HEK293 (cell line): ENCODE data around the gene SAPCD1.

ENCODE experiments used
- CTCF ChIA-PET: fragments of 350-600 bp; formaldehyde crosslinking; extraction: SDS; loops from one replicate; lab custom pipeline; 2021; ENCODE audit warnings: antibody characterized with exemption; lab: Yijun Ruan, JAX
- POLR2A ChIA-PET: fragments of 300-600 bp; formaldehyde crosslinking; extraction: SDS; loops from one replicate; lab custom pipeline; 2020; ENCODE audit warnings: antibody characterized with exemption, inconsistent platforms; lab: Yijun Ruan, JAX
- H3K27ac ChIP-seq: fragments of 200-500 bp; sonication (Bioruptor generic); 2 replicates; pipeline ENCODE4 v1.5.1; 2014; ENCODE audit warnings: low read depth, low read length, control low read depth, inconsistent platforms; ENCODE audit errors: extremely low read depth
- H3K36me3 ChIP-seq, 2 experiments: fragments of 200-500 bp in 1 of 2; sonication (Bioruptor generic) in 1 of 2; 1 replicate in 1 of 2; 2 replicates in 1 of 2; pipeline ENCODE4 v1.5.1; 2014 to 2017; ENCODE audit warnings: inconsistent platforms in 2 of 2, low read length in 2 of 2; ENCODE audit not compliant: control insufficient read depth in 2 of 2, insufficient read depth in 1 of 2
- H3K4me1 ChIP-seq: fragments of 200-500 bp; sonication (Bioruptor generic); 2 replicates; pipeline ENCODE4 v1.5.1; 2014; ENCODE audit warnings: mild to moderate bottlenecking, low read length, inconsistent platforms; ENCODE audit not compliant: control insufficient read depth, insufficient read depth
- H3K4me3 ChIP-seq: 2 replicates; pipeline ENCODE4 v1.5.1; 2011; ENCODE audit warnings: low read depth, mild to moderate bottlenecking, control low read depth, low read length, moderate library complexity
- H3K9me3 ChIP-seq: fragments of 200-500 bp; sonication (Bioruptor generic); 2 replicates; pipeline ENCODE4 v1.5.1; 2014; ENCODE audit warnings: low read depth, low read length, inconsistent platforms; ENCODE audit not compliant: control insufficient read depth, insufficient read depth
- BCL11A ChIP-seq: fragments of 450-650 bp; formaldehyde crosslinking; IDR thresholded peaks from 2 replicates; pipeline ENCODE4 v1.5.1; 2016; ENCODE audit warnings: low read depth, missing biosample characterization, missing genetic modification characterization
- HIC1 ChIP-seq: fragments of 450-650 bp; formaldehyde crosslinking; IDR thresholded peaks from 2 replicates; pipeline ENCODE4 v1.5.1; 2016; ENCODE audit warnings: missing biosample characterization, missing genetic modification characterization
- KLF9 ChIP-seq: fragments of 450-650 bp; formaldehyde crosslinking; IDR thresholded peaks from 2 replicates; pipeline ENCODE4 v1.5.1; 2016; ENCODE audit warnings: missing biosample characterization, missing genetic modification characterization, low read depth
- PRDM6 ChIP-seq: fragments of 450-650 bp; formaldehyde crosslinking; IDR thresholded peaks from 2 replicates; pipeline ENCODE4 v1.5.1; 2017; ENCODE audit warnings: missing biosample characterization, missing genetic modification characterization
- ZFP37 ChIP-seq: fragments of 450-650 bp; formaldehyde crosslinking; IDR thresholded peaks from 2 replicates; pipeline ENCODE4 v1.5.1; 2016; ENCODE audit warnings: missing biosample characterization, missing genetic modification characterization
- ZNF175 ChIP-seq: fragments of 450-650 bp; formaldehyde crosslinking; IDR thresholded peaks from 2 replicates; pipeline ENCODE4 v1.5.1; 2016; ENCODE audit warnings: missing biosample characterization, missing genetic modification characterization
- ZNF239 ChIP-seq: fragments of 450-650 bp; formaldehyde crosslinking; IDR thresholded peaks from 2 replicates; pipeline ENCODE4 v1.5.1; 2016; ENCODE audit warnings: missing biosample characterization, missing genetic modification characterization
- ZNF26 ChIP-seq: fragments of 450-650 bp; formaldehyde crosslinking; IDR thresholded peaks from 2 replicates; pipeline ENCODE4 v1.5.1; 2016; ENCODE audit warnings: missing biosample characterization, missing genetic modification characterization
- ZNF366 ChIP-seq: fragments of 450-650 bp; formaldehyde crosslinking; conservative IDR thresholded peaks from 2 replicates; pipeline ENCODE4 v1.5.1; 2016; ENCODE audit warnings: missing biosample characterization, missing genetic modification characterization
- ZNF423 ChIP-seq: fragments of 450-650 bp; formaldehyde crosslinking; IDR thresholded peaks from 2 replicates; pipeline ENCODE4 v1.5.1; 2016; ENCODE audit warnings: missing biosample characterization, missing genetic modification characterization
- ZNF514 ChIP-seq: fragments of 450-650 bp; formaldehyde crosslinking; IDR thresholded peaks from 2 replicates; pipeline ENCODE4 v1.5.1; 2016; ENCODE audit warnings: missing biosample characterization, missing genetic modification characterization
- ZNF544 ChIP-seq: fragments of 450-650 bp; formaldehyde crosslinking; IDR thresholded peaks from 2 replicates; pipeline ENCODE4 v1.5.0; 2017; ENCODE audit warnings: missing biosample characterization, missing genetic modification characterization
- ZNF548 ChIP-seq: fragments of 450-650 bp; formaldehyde crosslinking; IDR thresholded peaks from 2 replicates; pipeline ENCODE4 v1.5.1; 2016; ENCODE audit warnings: missing biosample characterization, missing genetic modification characterization
- ZSCAN23 ChIP-seq: fragments of 450-650 bp; formaldehyde crosslinking; IDR thresholded peaks from 2 replicates; pipeline ENCODE4 v1.5.1; 2016; ENCODE audit warnings: missing biosample characterization, missing genetic modification characterization
- ZSCAN4 ChIP-seq: fragments of 450-650 bp; formaldehyde crosslinking; IDR thresholded peaks from 2 replicates; pipeline ENCODE4 v1.5.1; 2017; ENCODE audit warnings: missing biosample characterization, missing genetic modification characterization

Gene SAPCD1

GRCh38 chr6:31781244-31782125 lies 19.0 kb downstream of the SAPCD1 start (continued):
- no peak for TF ChIP-seq PRDM6

- TF ChIP-seq HIC1 (tag by site-specific recombination) (peak; percentile 34; the same call in 1 of the 2 replicates), ZSCAN23 (tag by site-specific recombination) (no peak)
- Histone ChIP-seq H3K4me3 (no peak overlapping the region), H3K36me3 (peaks cover 10 to 79% of the 10 kb centered on the region in 2 experiments; a peak in 2 of 3 replicates), H3K4me1 (no peaks in the 10 kb centered on the region; the same call in 1 of the 2 replicates), H3K27ac (no peak overlapping the region), H3K9me3 (no peaks in the 10 kb centered on the region)
- ChIA-PET CTCF (interaction anchor here (0.7 to 7.5 kb wide), 3 partner anchors 13 to 50 kb away, joined by 3 to 50 read pairs (median 3); no protein-coding TSS in a partner anchor), POLR2A (interaction anchor here (2.1 to 2.4 kb wide), 1 partner anchor 45 kb away, joined by 10 to 17 read pairs; the partner anchor contains the start of gene HSPA1B)
Observed at GRCh38 chr6:31782126-31782855, 19.8 kb downstream of the SAPCD1 start.

GRCh38 chr6:31784098-31784925 lies 21.9 kb downstream of the SAPCD1 start:
- H3K27ac ChIP-seq = no peak overlapping the region
- H3K4me1 ChIP-seq = no peaks in the 10 kb centered on the region
- ChIA-PET POLR2A (interaction anchor here (0.8 to 2.1 kb wide), 3 partner anchors 14 to 43 kb away, joined by 3 to 10 read pairs (median 3); partner anchors contain the start of genes HSPA1B and LSM2), CTCF (interaction anchor here (0.9 to 7.5 kb wide), 5 partner anchors 11 to 22 kb away, joined by 4 to 50 read pairs (median 4); partner anchors contain the start of gene LSM2)
- TF ChIP-seq ZNF175 (no peak), ZNF423 (tag by site-specific recombination) (no peak), ZSCAN4 (tag by site-specific recombination) (no peak), ZNF548 (tag by site-specific recombination) (no peak), ZNF239 (no peak), ZNF26 (no peak), PRDM6 (no peak), ZNF544 (tag by site-specific recombination) (no peak), ZNF366 (tag by site-specific recombination) (no peak), ZNF514 (tag by site-specific recombination) (no peak), BCL11A (tag by site-specific recombination) (no peak), KLF9 (no peak), ZFP37 (tag by site-specific recombination) (no peak)
- peaks cover 16 to 72% of the 10 kb centered on the region in 2 experiments for H3K36me3 ChIP-seq
- no peaks in the 10 kb centered on the region for H3K9me3 ChIP-seq
- no peak overlapping the region for H3K4me3 ChIP-seq
